Measurements from ENCODE around the gene CPSF6. TPM values are rescaled to one million over a fixed set of nuclear protein-coding genes. Genes with fewer than 3 reads are reported as not detected.

CPSF6 gene
- 23.6 and 31.1 TPM in 2 replicates for total RNA-seq

GRCh38 chr12:69239352-69239921, at the start of gene CPSF6:
Gene CPSF6 (plus strand): TSS chr12:69239569. CDS start chr12:69239647, 78 bp downstream.

Other genes with a start within 250 kb of the CPSF6 start
- gene LYZ, start 108.8 kb downstream of the CPSF6 start, total RNA-seq, result not detected in 2 replicates
- 39.5 and 49.9 TPM in 2 replicates for gene YEATS4, start 120.2 kb downstream of the CPSF6 start, total RNA-seq
- 28.0 and 34.0 TPM in 2 replicates for gene FRS2, start 230.8 kb downstream of the CPSF6 start, total RNA-seq